AG09319 (cell line): ENCODE results near the gene MYO15A.

Experiments used
- DNase-seq: peaks from one replicate; pipeline ENCODE4 v3.0.0-alpha.2; 2010; ENCODE audit warnings: low read depth; ENCODE audit errors: extremely low read depth
- TF ChIP-seq, protein P1 (sequence below): IDR thresholded peaks from 2 replicates; pipeline ENCODE4 v1.5.1; 2011; ENCODE audit warnings: low read depth, mild to moderate bottlenecking, inconsistent platforms, low read length, moderate library complexity

Gene MYO15A

DNA sequence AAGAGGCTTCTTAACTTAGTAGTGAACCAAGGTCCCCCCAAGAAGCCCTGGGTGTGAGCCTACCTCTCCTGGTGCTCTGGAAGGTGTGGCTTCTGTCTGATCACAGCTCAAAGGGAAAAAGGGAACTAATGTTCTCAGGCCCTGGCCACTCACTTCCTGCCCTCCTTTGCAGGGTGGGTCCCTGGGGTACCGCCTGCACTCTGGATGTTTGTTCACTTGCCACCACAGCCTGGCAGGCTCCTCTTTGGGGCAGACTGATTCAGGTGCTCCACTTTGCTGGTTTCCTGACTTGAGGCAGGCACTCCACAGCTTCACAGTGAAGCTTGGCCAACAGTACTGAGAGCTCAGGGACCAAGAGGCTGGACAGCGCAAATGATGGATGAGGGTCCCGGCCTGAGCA lies 5.9 kb upstream of the MYO15A start:
- TF ChIP-seq, protein P1, sequence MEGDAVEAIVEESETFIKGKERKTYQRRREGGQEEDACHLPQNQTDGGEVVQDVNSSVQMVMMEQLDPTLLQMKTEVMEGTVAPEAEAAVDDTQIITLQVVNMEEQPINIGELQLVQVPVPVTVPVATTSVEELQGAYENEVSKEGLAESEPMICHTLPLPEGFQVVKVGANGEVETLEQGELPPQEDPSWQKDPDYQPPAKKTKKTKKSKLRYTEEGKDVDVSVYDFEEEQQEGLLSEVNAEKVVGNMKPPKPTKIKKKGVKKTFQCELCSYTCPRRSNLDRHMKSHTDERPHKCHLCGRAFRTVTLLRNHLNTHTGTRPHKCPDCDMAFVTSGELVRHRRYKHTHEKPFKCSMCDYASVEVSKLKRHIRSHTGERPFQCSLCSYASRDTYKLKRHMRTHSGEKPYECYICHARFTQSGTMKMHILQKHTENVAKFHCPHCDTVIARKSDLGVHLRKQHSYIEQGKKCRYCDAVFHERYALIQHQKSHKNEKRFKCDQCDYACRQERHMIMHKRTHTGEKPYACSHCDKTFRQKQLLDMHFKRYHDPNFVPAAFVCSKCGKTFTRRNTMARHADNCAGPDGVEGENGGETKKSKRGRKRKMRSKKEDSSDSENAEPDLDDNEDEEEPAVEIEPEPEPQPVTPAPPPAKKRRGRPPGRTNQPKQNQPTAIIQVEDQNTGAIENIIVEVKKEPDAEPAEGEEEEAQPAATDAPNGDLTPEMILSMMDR: no peak
- no peak for DNase-seq

DNA sequence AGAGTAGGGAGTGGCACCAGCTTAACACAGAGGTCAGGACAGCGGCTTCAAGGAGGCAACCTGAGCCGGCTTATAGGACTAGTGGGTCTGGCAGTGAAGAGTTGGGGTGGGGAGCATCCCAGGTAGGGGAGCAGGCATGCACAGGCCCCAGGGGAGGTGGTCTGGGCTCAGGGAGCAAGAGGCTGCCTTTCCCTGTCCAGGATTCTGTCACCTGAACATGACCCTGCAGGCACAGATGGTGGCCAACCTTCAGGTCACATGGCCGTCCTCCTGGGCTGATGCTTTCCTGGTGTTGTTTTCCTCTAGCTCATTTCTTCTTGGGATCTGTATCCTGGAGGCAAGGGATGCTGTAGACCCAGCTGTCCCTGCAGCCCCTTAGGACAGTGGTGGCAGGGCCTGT lies 3.5 kb upstream of the MYO15A start:
- no peak for DNase-seq
- TF ChIP-seq, protein P1: no peak

DNA sequence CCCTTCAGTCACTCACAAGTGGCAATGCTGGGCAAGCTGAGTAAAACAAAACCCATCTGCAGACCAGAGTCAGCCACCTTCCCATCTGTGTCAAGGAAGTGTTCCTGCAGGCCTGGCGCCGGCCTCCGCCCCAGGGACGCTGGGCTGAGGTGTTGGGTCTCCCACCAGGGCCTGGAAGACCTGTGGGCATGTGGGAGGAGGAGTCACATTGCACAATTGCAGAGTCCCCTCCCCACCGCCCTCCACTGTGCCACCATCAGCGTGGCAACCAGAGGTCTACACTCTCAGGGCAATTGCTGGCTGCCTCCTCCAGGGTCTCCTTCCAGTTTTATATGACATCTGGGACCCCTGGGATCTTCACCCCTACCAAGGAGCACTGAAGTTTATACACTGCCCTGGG lies 3.0 kb upstream of the MYO15A start:
- TF ChIP-seq, protein P1: no peak
- DNase-seq: no peak

DNA sequence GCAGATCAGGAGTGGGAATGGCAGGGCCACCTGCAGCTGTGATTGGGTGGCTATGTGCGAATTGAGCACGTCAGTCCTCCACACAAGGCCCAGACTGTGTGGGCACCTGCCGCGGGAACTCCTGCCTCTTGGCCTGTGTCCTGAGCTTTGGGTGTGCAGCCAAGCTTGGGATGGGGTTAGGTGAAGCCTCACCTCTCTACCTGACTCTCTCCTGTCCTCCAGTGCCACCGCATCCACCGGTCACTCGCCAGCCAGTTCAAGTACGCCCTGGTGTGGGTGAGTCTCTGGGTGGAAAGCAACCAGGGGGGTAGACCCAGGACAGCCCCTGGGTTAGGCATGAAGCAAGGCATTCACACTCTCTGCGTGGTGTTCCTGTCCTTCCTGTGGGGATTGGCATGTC lies 2.3 kb upstream of the MYO15A start:
- DNase-seq: no peak
- TF ChIP-seq, protein P1: no peak

DNA sequence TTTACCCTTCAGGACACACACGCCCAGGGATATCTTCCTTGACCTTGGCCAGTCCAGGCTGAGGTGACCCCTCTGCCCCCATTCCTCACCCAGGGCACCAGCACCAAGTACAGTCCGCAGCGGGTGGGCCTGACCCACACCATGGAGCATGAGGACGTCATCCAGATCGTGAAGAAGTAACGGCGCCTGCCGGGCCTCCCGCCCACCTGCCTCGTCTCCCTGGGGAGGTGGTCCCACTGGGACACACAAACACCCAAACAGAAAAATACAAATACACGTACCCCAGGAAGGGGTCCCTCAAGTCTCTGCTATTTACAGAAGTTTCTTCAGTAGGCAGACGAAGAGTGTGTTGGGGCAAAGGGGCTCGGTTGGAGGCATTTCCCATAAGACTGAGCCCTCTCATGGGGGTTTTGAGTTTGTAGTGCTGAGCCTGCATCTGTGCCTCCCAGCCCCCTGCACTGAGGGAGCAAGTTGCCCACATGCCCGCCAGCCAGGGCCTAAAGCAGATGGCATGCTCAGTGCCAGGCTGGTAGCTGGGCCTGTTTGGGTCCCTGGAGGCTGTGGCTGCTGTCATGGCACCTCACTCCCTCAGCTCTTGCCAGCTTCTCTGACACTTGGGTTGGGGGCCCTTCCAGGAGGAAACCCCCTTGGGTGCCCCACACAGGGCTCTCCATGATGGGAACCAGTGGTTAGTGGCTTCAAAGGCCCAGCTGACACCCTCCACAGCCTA lies 1.3 kb upstream of the MYO15A start:
- DNase-seq: no peak

DNA sequence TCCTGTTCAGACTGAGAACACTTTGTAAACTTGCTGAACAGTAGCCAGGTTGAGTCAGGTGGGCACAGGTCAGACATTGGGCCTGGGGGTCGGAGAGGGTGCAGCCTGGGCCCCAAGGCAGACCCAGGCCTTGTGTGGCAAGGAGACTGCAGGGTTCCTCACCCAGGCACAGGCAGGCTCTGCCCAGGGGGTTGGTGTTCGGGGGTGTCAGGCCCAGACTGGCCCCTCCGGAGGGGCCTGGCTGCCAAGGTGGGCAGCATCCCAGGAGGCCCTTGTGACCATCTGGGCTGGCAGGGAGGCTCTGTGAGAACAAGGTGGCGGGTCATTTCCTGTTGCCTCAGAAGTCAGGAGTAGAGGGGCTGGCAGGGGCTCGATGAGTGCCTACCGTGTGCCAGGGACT lies 585 bp upstream of the MYO15A start:
- TF ChIP-seq, protein P1: no peak
- no peak for DNase-seq

More for the DNA sequence above, 1.3 kb upstream of the MYO15A start:
- TF ChIP-seq, protein P1: no peak

DNA sequence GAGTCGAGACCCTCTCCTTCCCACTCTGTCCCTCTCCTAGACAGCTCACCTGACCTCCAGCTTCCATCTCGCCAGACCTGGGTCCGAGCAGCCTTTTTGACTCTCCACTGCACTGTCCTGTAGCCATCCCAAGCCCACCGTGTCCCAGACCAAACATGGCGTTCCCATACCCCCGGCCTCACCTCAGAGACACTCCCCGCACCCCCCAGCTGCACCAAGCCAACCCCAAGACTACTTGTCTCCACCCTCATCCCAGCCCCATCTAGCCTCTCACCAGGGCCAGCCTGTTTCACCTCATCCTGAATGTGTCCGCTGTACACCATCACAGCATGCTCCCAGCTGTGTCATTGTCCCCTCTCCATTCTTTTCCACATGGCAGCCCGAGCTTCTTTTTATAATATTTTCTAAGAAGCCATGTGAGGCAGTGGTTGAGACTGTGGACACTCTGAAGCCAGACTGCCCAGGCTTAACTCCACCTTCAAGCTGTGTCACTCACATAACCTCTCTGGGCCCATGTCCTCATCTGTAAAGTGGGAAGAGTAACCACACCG lies 1.5 kb downstream of the MYO15A start:
- DNase-seq: no peak
- TF ChIP-seq, protein P1: no peak
